HepG2 (cell line): ENCODE results near the gene HDAC10. TPM values are rescaled to one million over a fixed set of nuclear protein-coding genes. Genes with fewer than 3 reads are reported as not detected.

ENCODE experiments used
- ATRX ChIP-seq: sonication (generic); formaldehyde crosslinking; IDR thresholded peaks from 2 replicates; pipeline ENCODE4 v1.4.0; 2020; ENCODE audit warnings: missing genetic modification reagents, borderline replicate concordance
- ELF4 ChIP-seq: sonication (generic); formaldehyde crosslinking; IDR thresholded peaks from 2 replicates; pipeline ENCODE4 v1.5.0; 2020; ENCODE audit warnings: missing genetic modification reagents, mild to moderate bottlenecking, moderate library complexity, borderline replicate concordance
- HNF4G ChIP-seq, 2 experiments: sonication (generic) in 1 of 2; formaldehyde crosslinking in 1 of 2; IDR thresholded peaks; 2 replicates each; pipeline versions ENCODE4 v1.4.0 to v1.6.1; 2011 to 2020; ENCODE audit warnings: borderline replicate concordance in 2 of 2, low read depth in 2 of 2, mild to moderate bottlenecking in 2 of 2, low read length in 1 of 2, missing genetic modification reagents in 1 of 2, moderate library complexity in 1 of 2
- JDP2 ChIP-seq: sonication (generic); formaldehyde crosslinking; IDR thresholded peaks from 2 replicates; pipeline ENCODE4 v1.8.1; 2022; ENCODE audit warnings: missing genetic modification reagents, borderline replicate concordance
- MTF2 ChIP-seq: sonication (generic); formaldehyde crosslinking; IDR thresholded peaks from 2 replicates; pipeline ENCODE4 v1.5.0; 2020; ENCODE audit warnings: missing genetic modification reagents, borderline replicate concordance
- NCOA1 ChIP-seq: sonication (generic); formaldehyde crosslinking; IDR thresholded peaks from 2 replicates; pipeline ENCODE4 v1.9.0; 2021; ENCODE audit warnings: missing genetic modification reagents
- NFE2 ChIP-seq: sonication (generic); formaldehyde crosslinking; IDR thresholded peaks from 2 replicates; pipeline ENCODE4 v1.4.0; 2020; ENCODE audit warnings: missing genetic modification reagents
- POLR2AphosphoS2 ChIP-seq: IDR thresholded peaks from 2 replicates; pipeline ENCODE4 v1.6.1; 2011; ENCODE audit warnings: low read depth, low read length, improper control_type of control experiment
- RFXANK ChIP-seq: IDR thresholded peaks from 2 replicates; pipeline ENCODE4 v1.6.1; 2016
- SP2 ChIP-seq: sonication (generic); formaldehyde crosslinking; IDR thresholded peaks from 2 replicates; pipeline ENCODE4 v1.5.1; 2020; ENCODE audit warnings: mild to moderate bottlenecking, missing genetic modification reagents
- STAG1 ChIP-seq: sonication (generic); formaldehyde crosslinking; IDR thresholded peaks from 2 replicates; pipeline ENCODE4 v1.4.0; 2020; ENCODE audit warnings: missing genetic modification reagents
- YEATS2 ChIP-seq: sonication (generic); formaldehyde crosslinking; IDR thresholded peaks from 2 replicates; pipeline ENCODE4 v1.4.0; 2020; ENCODE audit warnings: missing genetic modification reagents, borderline replicate concordance
- ZNF121 ChIP-seq: sonication (generic); formaldehyde crosslinking; IDR thresholded peaks from 2 replicates; pipeline ENCODE4 v1.5.0; 2020; ENCODE audit warnings: mild to moderate bottlenecking, missing genetic modification reagents
- ZNF230 ChIP-seq: sonication (generic); formaldehyde crosslinking; IDR thresholded peaks from 2 replicates; pipeline ENCODE4 v1.4.0; 2020; ENCODE audit warnings: mild to moderate bottlenecking, missing genetic modification reagents
- ZNF296 ChIP-seq: sonication (generic); formaldehyde crosslinking; conservative IDR thresholded peaks from 2 replicates; pipeline ENCODE4 v1.5.0; 2020; ENCODE audit warnings: mild to moderate bottlenecking, missing genetic modification reagents
- ZNF746 ChIP-seq: sonication (generic); formaldehyde crosslinking; IDR thresholded peaks from 2 replicates; pipeline ENCODE4 v1.8.0; 2022; ENCODE audit warnings: mild to moderate bottlenecking, missing genetic modification reagents
- ZSCAN21 ChIP-seq: sonication (generic); formaldehyde crosslinking; IDR thresholded peaks from 2 replicates; pipeline ENCODE4 v1.8.0; 2022; ENCODE audit warnings: mild to moderate bottlenecking, missing genetic modification reagents, moderate library complexity, borderline replicate concordance
- polyA plus RNA-seq, 8 experiments: library from polyadenylated mRNA; depleted of rRNA in 3 of 8; stranded (reverse) in 7 of 8; unstranded in 1 of 8; fragments of >200 nt; fragmentation: Illumina TruSeq in 4 of 8; extraction: Trizol in 4 of 8; gene quantifications; 2 replicates each; pipeline versions ENCODE4 v1.2.1 to v1.2.3, GENCODE V29; 2011 to 2016; ENCODE audit warnings: low read depth in 4 of 8, missing spikeins in 1 of 8, mixed read lengths in 1 of 8; ENCODE audit not compliant: insufficient read depth in 1 of 8
- total RNA-seq, 5 experiments: library from RNA; depleted of rRNA; stranded (reverse); fragments of >200 nt; fragmentation: Illumina TruSeq; extraction: Trizol; gene quantifications; 2 replicates each; pipeline ENCODE4 v1.2.3, GENCODE V29; 2016; ENCODE audit warnings: low read depth in 1 of 5
- TF ChIP-seq, protein P1 (sequence below): sonication (generic); formaldehyde crosslinking; IDR thresholded peaks from 2 replicates; pipeline ENCODE4 v1.5.1; 2020; ENCODE audit warnings: mild to moderate bottlenecking, missing genetic modification reagents, moderate library complexity
- TF ChIP-seq, protein P2 (sequence below): sonication (generic); formaldehyde crosslinking; IDR thresholded peaks from 2 replicates; pipeline ENCODE4 v1.4.0; 2020; ENCODE audit warnings: missing genetic modification reagents
- TF ChIP-seq, protein P3 (sequence below): sonication (generic); formaldehyde crosslinking; IDR thresholded peaks from 2 replicates; pipeline ENCODE4 v1.8.1; 2023; ENCODE audit warnings: mild to moderate bottlenecking, missing genetic modification reagents, borderline replicate concordance
- TF ChIP-seq, protein P4 (sequence below): sonication (generic); formaldehyde crosslinking; IDR thresholded peaks from 2 replicates; pipeline ENCODE4 v1.5.0; 2020; ENCODE audit warnings: missing genetic modification reagents, mild to moderate bottlenecking, borderline replicate concordance
- TF ChIP-seq, protein P5 (sequence below): IDR thresholded peaks from 2 replicates; pipeline ENCODE4 v1.6.1; 2016; ENCODE audit warnings: mild to moderate bottlenecking

Gene HDAC10
- total and polyA plus RNA-seq, 2 of the 13 experiments (the other 11 are each of a cell fraction or from before 2014, with no cell fraction given) = 13.9 to 14.9 TPM

DNA sequence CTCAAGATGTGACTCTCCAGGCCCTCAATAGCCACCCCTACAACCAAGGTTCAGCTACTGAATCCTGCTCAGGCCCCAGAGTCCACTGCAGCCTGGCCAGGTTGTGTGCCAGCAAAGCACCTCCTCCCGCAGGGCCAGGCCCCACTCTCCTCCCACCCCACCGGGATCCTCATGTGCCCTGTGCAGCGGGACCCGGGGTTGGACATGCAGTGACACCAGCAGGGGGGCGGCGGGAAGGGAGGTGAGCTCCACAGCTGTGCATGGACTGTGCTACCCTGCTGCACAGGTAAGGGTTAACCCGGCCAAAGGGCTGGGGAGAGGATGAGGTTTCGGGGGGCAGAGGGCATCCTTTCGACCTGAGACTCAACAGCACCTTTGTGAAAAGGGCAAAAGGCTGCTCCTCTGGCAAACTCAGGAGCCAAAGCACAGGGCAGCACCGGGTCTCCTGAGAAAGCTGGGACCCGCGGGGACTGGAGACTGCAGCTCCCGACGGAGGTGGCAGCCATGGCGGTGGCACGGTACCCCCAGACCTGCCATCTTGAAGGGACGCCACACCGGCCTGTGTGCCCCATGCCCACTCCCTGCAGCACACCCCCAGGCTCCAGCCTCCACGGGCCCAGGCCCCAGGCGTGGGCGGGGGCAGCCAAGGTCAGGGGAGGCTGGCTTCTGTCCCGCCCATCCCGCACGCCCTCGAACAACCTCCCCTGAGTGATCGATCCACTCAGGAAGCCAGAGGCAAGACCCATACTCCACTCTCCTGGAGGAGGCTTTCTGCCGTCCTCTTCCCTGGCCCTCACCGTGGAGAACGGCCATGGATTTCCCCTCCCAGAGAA is 45.8 kb upstream of the HDAC10 start (continued):
- no peak for TF ChIP-seq POLR2AphosphoS2
- TF ChIP-seq STAG1 (CRISPR knock-in tag) = no peak
- peak; percentile 65; the same call in 1 of the 2 replicates for TF ChIP-seq ZNF296 (CRISPR knock-in tag)
- TF ChIP-seq ZNF746 (CRISPR knock-in tag) = peak; percentile 63; the same call in 1 of the 2 replicates
- no peak for TF ChIP-seq ATRX (CRISPR knock-in tag)
- TF ChIP-seq, protein P1, sequence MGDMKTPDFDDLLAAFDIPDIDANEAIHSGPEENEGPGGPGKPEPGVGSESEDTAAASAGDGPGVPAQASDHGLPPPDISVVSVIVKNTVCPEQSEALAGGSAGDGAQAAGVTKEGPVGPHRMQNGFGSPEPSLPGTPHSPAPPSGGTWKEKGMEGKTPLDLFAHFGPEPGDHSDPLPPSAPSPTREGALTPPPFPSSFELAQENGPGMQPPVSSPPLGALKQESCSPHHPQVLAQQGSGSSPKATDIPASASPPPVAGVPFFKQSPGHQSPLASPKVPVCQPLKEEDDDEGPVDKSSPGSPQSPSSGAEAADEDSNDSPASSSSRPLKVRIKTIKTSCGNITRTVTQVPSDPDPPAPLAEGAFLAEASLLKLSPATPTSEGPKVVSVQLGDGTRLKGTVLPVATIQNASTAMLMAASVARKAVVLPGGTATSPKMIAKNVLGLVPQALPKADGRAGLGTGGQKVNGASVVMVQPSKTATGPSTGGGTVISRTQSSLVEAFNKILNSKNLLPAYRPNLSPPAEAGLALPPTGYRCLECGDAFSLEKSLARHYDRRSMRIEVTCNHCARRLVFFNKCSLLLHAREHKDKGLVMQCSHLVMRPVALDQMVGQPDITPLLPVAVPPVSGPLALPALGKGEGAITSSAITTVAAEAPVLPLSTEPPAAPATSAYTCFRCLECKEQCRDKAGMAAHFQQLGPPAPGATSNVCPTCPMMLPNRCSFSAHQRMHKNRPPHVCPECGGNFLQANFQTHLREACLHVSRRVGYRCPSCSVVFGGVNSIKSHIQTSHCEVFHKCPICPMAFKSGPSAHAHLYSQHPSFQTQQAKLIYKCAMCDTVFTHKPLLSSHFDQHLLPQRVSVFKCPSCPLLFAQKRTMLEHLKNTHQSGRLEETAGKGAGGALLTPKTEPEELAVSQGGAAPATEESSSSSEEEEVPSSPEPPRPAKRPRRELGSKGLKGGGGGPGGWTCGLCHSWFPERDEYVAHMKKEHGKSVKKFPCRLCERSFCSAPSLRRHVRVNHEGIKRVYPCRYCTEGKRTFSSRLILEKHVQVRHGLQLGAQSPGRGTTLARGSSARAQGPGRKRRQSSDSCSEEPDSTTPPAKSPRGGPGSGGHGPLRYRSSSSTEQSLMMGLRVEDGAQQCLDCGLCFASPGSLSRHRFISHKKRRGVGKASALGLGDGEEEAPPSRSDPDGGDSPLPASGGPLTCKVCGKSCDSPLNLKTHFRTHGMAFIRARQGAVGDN (CRISPR knock-in tag) = peak; percentile 76
- TF ChIP-seq SP2 = no peak
- no peak for TF ChIP-seq YEATS2
- TF ChIP-seq ZSCAN21 (CRISPR knock-in tag) = no peak
- TF ChIP-seq ELF4 (CRISPR knock-in tag) = no peak
- no peak for TF ChIP-seq JDP2
- no peak for TF ChIP-seq HNF4G (IDR thresholded peaks at IDR 0.05; ENCODE audit: borderline replicate concordance, low read depth, low read length)
- no peak for TF ChIP-seq HNF4G (CRISPR knock-in tag; IDR thresholded peaks at IDR 0.05; ENCODE audit: borderline replicate concordance, low read depth)
- TF ChIP-seq ZNF121 (CRISPR knock-in tag) = no peak
- TF ChIP-seq NFE2 (CRISPR knock-in tag) = no peak
- TF ChIP-seq, protein P2, sequence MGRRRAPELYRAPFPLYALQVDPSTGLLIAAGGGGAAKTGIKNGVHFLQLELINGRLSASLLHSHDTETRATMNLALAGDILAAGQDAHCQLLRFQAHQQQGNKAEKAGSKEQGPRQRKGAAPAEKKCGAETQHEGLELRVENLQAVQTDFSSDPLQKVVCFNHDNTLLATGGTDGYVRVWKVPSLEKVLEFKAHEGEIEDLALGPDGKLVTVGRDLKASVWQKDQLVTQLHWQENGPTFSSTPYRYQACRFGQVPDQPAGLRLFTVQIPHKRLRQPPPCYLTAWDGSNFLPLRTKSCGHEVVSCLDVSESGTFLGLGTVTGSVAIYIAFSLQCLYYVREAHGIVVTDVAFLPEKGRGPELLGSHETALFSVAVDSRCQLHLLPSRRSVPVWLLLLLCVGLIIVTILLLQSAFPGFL (CRISPR knock-in tag) = no peak
- TF ChIP-seq ZNF230 (CRISPR knock-in tag) = no peak
- TF ChIP-seq, protein P3, sequence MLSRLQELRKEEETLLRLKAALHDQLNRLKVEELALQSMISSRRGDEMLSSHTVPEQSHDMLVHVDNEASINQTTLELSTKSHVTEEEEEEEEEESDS (CRISPR knock-in tag) = no peak
- TF ChIP-seq, protein P4, sequence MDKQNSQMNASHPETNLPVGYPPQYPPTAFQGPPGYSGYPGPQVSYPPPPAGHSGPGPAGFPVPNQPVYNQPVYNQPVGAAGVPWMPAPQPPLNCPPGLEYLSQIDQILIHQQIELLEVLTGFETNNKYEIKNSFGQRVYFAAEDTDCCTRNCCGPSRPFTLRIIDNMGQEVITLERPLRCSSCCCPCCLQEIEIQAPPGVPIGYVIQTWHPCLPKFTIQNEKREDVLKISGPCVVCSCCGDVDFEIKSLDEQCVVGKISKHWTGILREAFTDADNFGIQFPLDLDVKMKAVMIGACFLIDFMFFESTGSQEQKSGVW (CRISPR knock-in tag) = no peak
- TF ChIP-seq, protein P5, sequence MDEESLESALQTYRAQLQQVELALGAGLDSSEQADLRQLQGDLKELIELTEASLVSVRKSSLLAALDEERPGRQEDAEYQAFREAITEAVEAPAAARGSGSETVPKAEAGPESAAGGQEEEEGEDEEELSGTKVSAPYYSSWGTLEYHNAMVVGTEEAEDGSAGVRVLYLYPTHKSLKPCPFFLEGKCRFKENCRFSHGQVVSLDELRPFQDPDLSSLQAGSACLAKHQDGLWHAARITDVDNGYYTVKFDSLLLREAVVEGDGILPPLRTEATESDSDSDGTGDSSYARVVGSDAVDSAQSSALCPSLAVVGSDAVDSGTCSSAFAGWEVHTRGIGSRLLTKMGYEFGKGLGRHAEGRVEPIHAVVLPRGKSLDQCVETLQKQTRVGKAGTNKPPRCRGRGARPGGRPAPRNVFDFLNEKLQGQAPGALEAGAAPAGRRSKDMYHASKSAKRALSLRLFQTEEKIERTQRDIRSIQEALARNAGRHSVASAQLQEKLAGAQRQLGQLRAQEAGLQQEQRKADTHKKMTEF (CRISPR knock-in tag) = peak; percentile 36; the same call in 1 of the 2 replicates
- TF ChIP-seq NCOA1 (CRISPR knock-in tag) = no peak
- TF ChIP-seq MTF2 (CRISPR knock-in tag) = no peak
- no peak for TF ChIP-seq RFXANK (CRISPR knock-in tag)
